ENCODE data around the gene NKD2.

DNA sequence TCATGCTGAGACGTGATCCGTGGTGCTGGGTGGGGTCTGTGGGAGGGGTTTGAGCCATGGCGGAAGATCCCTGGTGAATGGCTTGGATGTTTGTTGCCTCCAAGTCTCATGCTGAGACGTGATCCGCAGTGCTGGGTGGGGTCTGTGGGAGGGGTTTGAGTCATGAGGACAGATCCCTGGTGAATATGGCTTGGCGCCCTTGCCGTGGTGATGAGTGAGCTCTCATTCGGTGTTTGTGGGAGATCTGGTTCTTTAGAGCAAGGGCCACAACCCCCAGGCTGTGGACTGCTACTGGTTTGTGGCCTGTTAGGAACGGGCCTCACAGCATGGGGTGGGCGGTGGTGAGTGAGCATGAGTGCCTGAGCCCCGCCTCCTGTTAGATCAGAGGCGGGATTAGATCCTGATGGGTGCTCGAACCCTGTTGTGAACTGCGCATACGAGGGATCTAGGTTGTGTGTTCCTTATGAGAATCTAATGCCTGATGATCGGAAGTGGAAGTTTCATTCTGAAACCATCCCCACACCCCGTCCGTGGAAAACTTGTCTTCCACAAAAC is 31.2 kb downstream of the NKD2 start:
- TF ChIP-seq, protein P1, sequence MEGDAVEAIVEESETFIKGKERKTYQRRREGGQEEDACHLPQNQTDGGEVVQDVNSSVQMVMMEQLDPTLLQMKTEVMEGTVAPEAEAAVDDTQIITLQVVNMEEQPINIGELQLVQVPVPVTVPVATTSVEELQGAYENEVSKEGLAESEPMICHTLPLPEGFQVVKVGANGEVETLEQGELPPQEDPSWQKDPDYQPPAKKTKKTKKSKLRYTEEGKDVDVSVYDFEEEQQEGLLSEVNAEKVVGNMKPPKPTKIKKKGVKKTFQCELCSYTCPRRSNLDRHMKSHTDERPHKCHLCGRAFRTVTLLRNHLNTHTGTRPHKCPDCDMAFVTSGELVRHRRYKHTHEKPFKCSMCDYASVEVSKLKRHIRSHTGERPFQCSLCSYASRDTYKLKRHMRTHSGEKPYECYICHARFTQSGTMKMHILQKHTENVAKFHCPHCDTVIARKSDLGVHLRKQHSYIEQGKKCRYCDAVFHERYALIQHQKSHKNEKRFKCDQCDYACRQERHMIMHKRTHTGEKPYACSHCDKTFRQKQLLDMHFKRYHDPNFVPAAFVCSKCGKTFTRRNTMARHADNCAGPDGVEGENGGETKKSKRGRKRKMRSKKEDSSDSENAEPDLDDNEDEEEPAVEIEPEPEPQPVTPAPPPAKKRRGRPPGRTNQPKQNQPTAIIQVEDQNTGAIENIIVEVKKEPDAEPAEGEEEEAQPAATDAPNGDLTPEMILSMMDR (IDR thresholded peaks at IDR 0.05; ENCODE audit: insufficient read depth, low read depth, low read length): no peak
- TF ChIP-seq EZH2 (IDR thresholded peaks at IDR 0.05; ENCODE audit: insufficient read depth, low read length): no peak

All from astrocyte (in vitro differentiated cells and primary cell).